Upper lobe of right lung (tissue), 1 donor: ENCODE results near the gene C7orf57. TPM values are rescaled to one million over a fixed set of nuclear protein-coding genes. Genes with fewer than 3 reads are reported as not detected.
A peak's percentile ranks its signal among the peaks of the same experiment; 100 is the strongest.

Experiments used
- ATAC-seq: fragments of 200-7000 bp; cut with Tn5 transposase; one replicate; pipeline ENCODE4 v1.9.1; 2020; ENCODE audit warnings: mild to moderate bottlenecking, moderate library complexity
- DNase-seq: peaks from one replicate; pipeline ENCODE4 v3.0.0-alpha.2; 2020
- H3K27ac ChIP-seq: fragments of 200-600 bp; one replicate; pipeline ENCODE4 v1.8.0; 2022
- H3K27me3 ChIP-seq: fragments of 200-600 bp; one replicate; pipeline ENCODE4 v1.8.0; 2022; ENCODE audit warnings: mild to moderate bottlenecking
- H3K36me3 ChIP-seq: fragments of 200-600 bp; one replicate; pipeline ENCODE4 v1.8.0; 2022
- H3K4me1 ChIP-seq: fragments of 200-600 bp; one replicate; pipeline ENCODE4 v1.8.0; 2022
- H3K4me3 ChIP-seq: fragments of 200-600 bp; one replicate; pipeline ENCODE4 v1.8.0; 2022; ENCODE audit warnings: mild to moderate bottlenecking
- H3K9me3 ChIP-seq: fragments of 200-600 bp; one replicate; pipeline ENCODE4 v1.8.0; 2022
- CTCF ChIP-seq: fragments of 200-600 bp; IDR thresholded peaks from one replicate; pipeline ENCODE4 v1.8.0; 2022; ENCODE audit warnings: antibody characterized with exemption
- intact Hi-C: fragments of 100-400 bp; cut with DNase I; formaldehyde crosslinking; loops from one replicate; pipeline ENCODE4 v1.11.0; 2022
- total RNA-seq: library from RNA; stranded (reverse); fragmentation: NEBNext Ultra II Directional; extraction: Animal tissue kit (Norgen Biotek cat#: 25700); gene quantifications from one replicate; pipeline ENCODE4 v1.2.1, GENCODE V29; 2021
- donor health status: DM: no; HTN: yes; CAD: no; lungs with severe emphysema.

C7orf57 gene
- total RNA-seq, 1 donor from 2014 or later = not detected

- TF ChIP-seq CTCF = no peak
- no peaks in the 10 kb centered on the region for H3K27me3 ChIP-seq
- intact Hi-C loops = no loop called here
- H3K9me3 ChIP-seq = no peaks in the 10 kb centered on the region
- no peak overlapping the region for H3K4me3 ChIP-seq
- ATAC-seq (no peak), DNase-seq (no peak)
- H3K36me3 ChIP-seq = no peaks in the 10 kb centered on the region
- H3K27ac ChIP-seq = no peak overlapping the region
- no peaks in the 10 kb centered on the region for H3K4me1 ChIP-seq
Measured at GRCh38 chr7:48045195-48045765, 9.9 kb downstream of the C7orf57 start.

DNA sequence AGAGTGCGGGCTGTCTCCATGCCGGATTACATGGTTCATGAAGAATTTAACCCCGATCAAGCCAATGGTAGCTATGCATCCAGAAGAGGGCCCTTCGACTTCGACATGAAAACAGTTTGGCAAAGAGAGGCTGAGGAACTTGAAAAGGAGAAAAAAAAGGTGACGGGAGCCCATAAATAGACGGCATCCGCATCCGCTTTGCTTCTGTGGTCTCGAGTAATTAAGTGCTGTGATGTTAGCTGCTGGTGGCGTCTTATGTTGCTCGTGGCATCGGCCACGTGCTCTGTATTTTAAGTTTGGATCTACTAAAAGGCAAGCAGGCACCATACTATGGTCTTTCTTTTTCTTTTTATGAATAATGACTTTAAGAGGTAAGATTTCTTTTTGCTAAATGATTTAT is 11.1 kb downstream of the C7orf57 start:
- H3K27me3 ChIP-seq = no peaks in the 10 kb centered on the region
- intact Hi-C loops = no loop called here
- H3K4me3 ChIP-seq = no peak overlapping the region
- DNase-seq (no peak), ATAC-seq (no peak)
- H3K9me3 ChIP-seq = no peaks in the 10 kb centered on the region
- no peaks in the 10 kb centered on the region for H3K4me1 ChIP-seq
- H3K36me3 ChIP-seq = no peaks in the 10 kb centered on the region
- no peak overlapping the region for H3K27ac ChIP-seq
- TF ChIP-seq CTCF = no peak

GRCh38 chr7:48048113-48048512 is 12.8 kb downstream of the C7orf57 start:
- H3K36me3 ChIP-seq = no peaks in the 10 kb centered on the region
- no peaks in the 10 kb centered on the region for H3K4me1 ChIP-seq
- no peaks in the 10 kb centered on the region for H3K9me3 ChIP-seq
- no peak for TF ChIP-seq CTCF
- no peak overlapping the region for H3K4me3 ChIP-seq
- no peak overlapping the region for H3K27ac ChIP-seq
- ATAC-seq (no peak), DNase-seq (no peak)
- no peaks in the 10 kb centered on the region for H3K27me3 ChIP-seq
- intact Hi-C loops = no loop called here

GRCh38 chr7:48049850-48050249 is 14.5 kb downstream of the C7orf57 start:
- no peak for TF ChIP-seq CTCF
- H3K4me3 ChIP-seq = no peak overlapping the region
- no peaks in the 10 kb centered on the region for H3K27me3 ChIP-seq
- no peak overlapping the region for H3K27ac ChIP-seq
- DNase-seq = peak; percentile 71
- no peaks in the 10 kb centered on the region for H3K9me3 ChIP-seq
- no peaks in the 10 kb centered on the region for H3K4me1 ChIP-seq
- no peaks in the 10 kb centered on the region for H3K36me3 ChIP-seq
- intact Hi-C loops = no loop called here
- ATAC-seq = peak; percentile 89

GRCh38 chr7:48052748-48053147 is 17.4 kb downstream of the C7orf57 start:
- TF ChIP-seq CTCF = no peak
- Histone ChIP-seq H3K27ac (no peak overlapping the region), H3K4me1 (no peaks in the 10 kb centered on the region), H3K9me3 (peaks cover 5% of the 10 kb centered on the region), H3K4me3 (no peak overlapping the region), H3K36me3 (no peaks in the 10 kb centered on the region), H3K27me3 (no peaks in the 10 kb centered on the region)
- DNase-seq = no peak
- no peak for ATAC-seq
- intact Hi-C loops = no loop called here

GRCh38 chr7:48053736-48054135 is 18.4 kb downstream of the C7orf57 start:
- no peaks in the 10 kb centered on the region for H3K27me3 ChIP-seq
- DNase-seq (no peak), ATAC-seq (peak; percentile 90)
- H3K27ac ChIP-seq = no peak overlapping the region
- TF ChIP-seq CTCF = no peak
- intact Hi-C loops = no loop called here
- H3K4me3 ChIP-seq = no peak overlapping the region
- peaks cover 5% of the 10 kb centered on the region for H3K9me3 ChIP-seq
- H3K4me1 ChIP-seq = no peaks in the 10 kb centered on the region
- H3K36me3 ChIP-seq = no peaks in the 10 kb centered on the region
